B cell (primary cell): ENCODE results near the gene TFEB.

Experiments
- CTCF ChIP-seq: fragments of 200-600 bp; IDR thresholded peaks from one replicate; pipeline ENCODE4 v1.8.0; 2022; ENCODE audit warnings: antibody characterized with exemption, mild to moderate bottlenecking
- EZH2 ChIP-seq: IDR thresholded peaks from 2 replicates; pipeline ENCODE4 v1.6.1; 2012; ENCODE audit warnings: borderline replicate concordance, low read depth, mild to moderate bottlenecking, moderate library complexity, low read length; ENCODE audit not compliant: insufficient read depth, poor library complexity, severe bottlenecking

GRCh38 chr6:41724586-41725501, 10.6 kb downstream of the TFEB start:
- TF ChIP-seq CTCF: no peak
- TF ChIP-seq EZH2: no peak
